ENCODE results near the gene UNC93A.
"Not testable (repeated sequence)": the region's sequence is repeated elsewhere in the genome, so short reads cannot be mapped to it uniquely, and the experiment has no call there.

Gene UNC93A

GRCh38 chr6:167282165-167282564 is 8.9 kb upstream of the UNC93A start:
- no peaks in the 10 kb centered on the region for H3K36me3 ChIP-seq (ENCODE audit: control insufficient read depth in 1 of 2, insufficient read depth in 2 of 2, low read length in 2 of 2)
- H3K9me3 ChIP-seq (ENCODE audit: control insufficient read depth in 1 of 2, low read length in 2 of 2): no peaks in the 10 kb centered on the region
- H3K4me1 ChIP-seq (ENCODE audit: control insufficient read depth in 1 of 2, insufficient read depth in 2 of 2, low read length in 2 of 2): no peaks in the 10 kb centered on the region
- no peak overlapping the region for H3K9ac ChIP-seq (ENCODE audit: low read depth in 1 of 2, low read length in 2 of 2)
- H3K27me3 ChIP-seq (ENCODE audit: control insufficient read depth in 1 of 2, insufficient read depth in 2 of 2, low read length in 2 of 2): no peaks in the 10 kb centered on the region
- H3K27ac ChIP-seq (ENCODE audit: low read depth, low read length): no peak overlapping the region
- H3K4me3 ChIP-seq (ENCODE audit: low read depth in 1 of 2, low read length in 2 of 2): no peak overlapping the region

- H3K9me3 ChIP-seq (ENCODE audit: control insufficient read depth in 1 of 2, low read length in 2 of 2); H3K4me3 ChIP-seq (ENCODE audit: low read depth in 1 of 2, low read length in 2 of 2); H3K27me3 ChIP-seq (ENCODE audit: control insufficient read depth in 1 of 2, insufficient read depth in 2 of 2, low read length in 2 of 2); H3K27ac ChIP-seq (ENCODE audit: low read depth, low read length); H3K9ac ChIP-seq (ENCODE audit: low read depth in 1 of 2, low read length in 2 of 2); H3K36me3 ChIP-seq (ENCODE audit: control insufficient read depth in 1 of 2, insufficient read depth in 2 of 2, low read length in 2 of 2); H3K4me1 ChIP-seq (ENCODE audit: control insufficient read depth in 1 of 2, insufficient read depth in 2 of 2, low read length in 2 of 2): not testable (repeated sequence)
Measured at GRCh38 chr6:167284565-167284964, 6.5 kb upstream of the UNC93A start.

GRCh38 chr6:167285077-167285770 is 5.9 kb upstream of the UNC93A start:
- H3K9me3 ChIP-seq (ENCODE audit: control insufficient read depth in 1 of 2, low read length in 2 of 2): no peaks in the 10 kb centered on the region
- H3K9ac ChIP-seq (ENCODE audit: low read depth in 1 of 2, low read length in 2 of 2): no peak overlapping the region
- H3K27ac ChIP-seq (ENCODE audit: low read depth, low read length): no peak overlapping the region
- no peaks in the 10 kb centered on the region for H3K27me3 ChIP-seq (ENCODE audit: control insufficient read depth in 1 of 2, insufficient read depth in 2 of 2, low read length in 2 of 2)
- H3K4me1 ChIP-seq (ENCODE audit: control insufficient read depth in 1 of 2, insufficient read depth in 2 of 2, low read length in 2 of 2): peaks cover 0 to 4% of the 10 kb centered on the region in 2 donors
- H3K36me3 ChIP-seq (ENCODE audit: control insufficient read depth in 1 of 2, insufficient read depth in 2 of 2, low read length in 2 of 2): no peaks in the 10 kb centered on the region
- H3K4me3 ChIP-seq (ENCODE audit: low read depth in 1 of 2, low read length in 2 of 2): no peak overlapping the region

- Histone ChIP-seq H3K36me3 (ENCODE audit: control insufficient read depth in 1 of 2, insufficient read depth in 2 of 2, low read length in 2 of 2) (no peaks in the 10 kb centered on the region), H3K9me3 (ENCODE audit: control insufficient read depth in 1 of 2, low read length in 2 of 2) (no peaks in the 10 kb centered on the region), H3K4me1 (ENCODE audit: control insufficient read depth in 1 of 2, insufficient read depth in 2 of 2, low read length in 2 of 2) (peaks cover 9 to 24% of the 10 kb centered on the region in 2 donors), H3K27ac (ENCODE audit: low read depth, low read length) (no peak overlapping the region), H3K9ac (ENCODE audit: low read depth in 1 of 2, low read length in 2 of 2) (no peak overlapping the region), H3K27me3 (ENCODE audit: control insufficient read depth in 1 of 2, insufficient read depth in 2 of 2, low read length in 2 of 2) (no peaks in the 10 kb centered on the region), H3K4me3 (ENCODE audit: low read depth in 1 of 2, low read length in 2 of 2) (no peak overlapping the region)
Measured at GRCh38 chr6:167287513-167288048, 3.5 kb upstream of the UNC93A start.

GRCh38 chr6:167288591-167289225 is 2.4 kb upstream of the UNC93A start:
- not testable (repeated sequence) for H3K9me3 ChIP-seq (ENCODE audit: control insufficient read depth in 1 of 2, low read length in 2 of 2); H3K9ac ChIP-seq (ENCODE audit: low read depth in 1 of 2, low read length in 2 of 2); H3K27ac ChIP-seq (ENCODE audit: low read depth, low read length); H3K27me3 ChIP-seq (ENCODE audit: control insufficient read depth in 1 of 2, insufficient read depth in 2 of 2, low read length in 2 of 2); H3K4me3 ChIP-seq (ENCODE audit: low read depth in 1 of 2, low read length in 2 of 2); H3K36me3 ChIP-seq (ENCODE audit: control insufficient read depth in 1 of 2, insufficient read depth in 2 of 2, low read length in 2 of 2)
- peaks cover 9 to 24% of the 10 kb centered on the region in 2 donors for H3K4me1 ChIP-seq (ENCODE audit: control insufficient read depth in 1 of 2, insufficient read depth in 2 of 2, low read length in 2 of 2)

GRCh38 chr6:167289291-167289690 is 1.8 kb upstream of the UNC93A start:
- H3K27me3 ChIP-seq (ENCODE audit: control insufficient read depth in 1 of 2, insufficient read depth in 2 of 2, low read length in 2 of 2); H3K36me3 ChIP-seq (ENCODE audit: control insufficient read depth in 1 of 2, insufficient read depth in 2 of 2, low read length in 2 of 2); H3K9me3 ChIP-seq (ENCODE audit: control insufficient read depth in 1 of 2, low read length in 2 of 2); H3K4me3 ChIP-seq (ENCODE audit: low read depth in 1 of 2, low read length in 2 of 2); H3K27ac ChIP-seq (ENCODE audit: low read depth, low read length); H3K9ac ChIP-seq (ENCODE audit: low read depth in 1 of 2, low read length in 2 of 2): not testable (repeated sequence)
- peaks cover 9 to 24% of the 10 kb centered on the region in 2 donors for H3K4me1 ChIP-seq (ENCODE audit: control insufficient read depth in 1 of 2, insufficient read depth in 2 of 2, low read length in 2 of 2)

GRCh38 chr6:167291623-167292300 is 647 bp downstream of the UNC93A start:
- Histone ChIP-seq H3K27me3 (ENCODE audit: control insufficient read depth in 1 of 2, insufficient read depth in 2 of 2, low read length in 2 of 2) (no peaks in the 10 kb centered on the region), H3K4me1 (ENCODE audit: control insufficient read depth in 1 of 2, insufficient read depth in 2 of 2, low read length in 2 of 2) (peaks cover 9 to 24% of the 10 kb centered on the region in 2 donors), H3K9ac (ENCODE audit: low read depth in 1 of 2, low read length in 2 of 2) (no peak overlapping the region), H3K27ac (ENCODE audit: low read depth, low read length) (no peak overlapping the region), H3K4me3 (ENCODE audit: low read depth in 1 of 2, low read length in 2 of 2) (peak overlapping the region in 1 of 2 donors; percentile 13), H3K36me3 (ENCODE audit: control insufficient read depth in 1 of 2, insufficient read depth in 2 of 2, low read length in 2 of 2) (no peaks in the 10 kb centered on the region), H3K9me3 (ENCODE audit: control insufficient read depth in 1 of 2, low read length in 2 of 2) (no peaks in the 10 kb centered on the region)

- Histone ChIP-seq H3K9ac (ENCODE audit: low read depth in 1 of 2, low read length in 2 of 2) (no peak overlapping the region), H3K27ac (ENCODE audit: low read depth, low read length) (no peak overlapping the region), H3K9me3 (ENCODE audit: control insufficient read depth in 1 of 2, low read length in 2 of 2) (no peaks in the 10 kb centered on the region), H3K27me3 (ENCODE audit: control insufficient read depth in 1 of 2, insufficient read depth in 2 of 2, low read length in 2 of 2) (no peaks in the 10 kb centered on the region), H3K4me3 (ENCODE audit: low read depth in 1 of 2, low read length in 2 of 2) (no peak overlapping the region), H3K36me3 (ENCODE audit: control insufficient read depth in 1 of 2, insufficient read depth in 2 of 2, low read length in 2 of 2) (no peaks in the 10 kb centered on the region), H3K4me1 (ENCODE audit: control insufficient read depth in 1 of 2, insufficient read depth in 2 of 2, low read length in 2 of 2) (peaks cover 9 to 24% of the 10 kb centered on the region in 2 donors)
Measured at GRCh38 chr6:167292301-167293087, 1.4 kb downstream of the UNC93A start.

- no peak overlapping the region for H3K27ac ChIP-seq (ENCODE audit: low read depth, low read length)
- peaks cover 9 to 24% of the 10 kb centered on the region in 2 donors for H3K4me1 ChIP-seq (ENCODE audit: control insufficient read depth in 1 of 2, insufficient read depth in 2 of 2, low read length in 2 of 2)
- no peak overlapping the region for H3K4me3 ChIP-seq (ENCODE audit: low read depth in 1 of 2, low read length in 2 of 2)
- H3K9ac ChIP-seq (ENCODE audit: low read depth in 1 of 2, low read length in 2 of 2): no peak overlapping the region
- no peaks in the 10 kb centered on the region for H3K9me3 ChIP-seq (ENCODE audit: control insufficient read depth in 1 of 2, low read length in 2 of 2)
- no peaks in the 10 kb centered on the region for H3K27me3 ChIP-seq (ENCODE audit: control insufficient read depth in 1 of 2, insufficient read depth in 2 of 2, low read length in 2 of 2)
- H3K36me3 ChIP-seq (ENCODE audit: control insufficient read depth in 1 of 2, insufficient read depth in 2 of 2, low read length in 2 of 2): no peaks in the 10 kb centered on the region
Measured at GRCh38 chr6:167293088-167293589, 2.0 kb downstream of the UNC93A start.
